H1 (cell line): ENCODE measurements around the gene ZNF598. TPM values are rescaled to one million over a fixed set of nuclear protein-coding genes. Genes with fewer than 3 reads are reported as not detected.

Experiments used
- TBP ChIP-seq: IDR thresholded peaks from 2 replicates; pipeline ENCODE4 v1.6.1; 2011; ENCODE audit warnings: low read depth, low read length, improper control_type of control experiment
- YY1 ChIP-seq: IDR thresholded peaks from 2 replicates; pipeline ENCODE4 v1.6.1; 2011; ENCODE audit warnings: low read depth, mild to moderate bottlenecking, low read length
- polyA plus RNA-seq, 7 experiments: library from polyadenylated mRNA; depleted of rRNA in 3 of 7; stranded (reverse) in 5 of 7; unstranded in 2 of 7; fragments of >200 nt in 5 of 7; fragments of 200-250 nt in 2 of 7; gene quantifications; 1 replicate in 5 of 7; 2 replicates in 1 of 7; 4 replicates in 1 of 7; pipeline versions ENCODE4 v1.2.1 to v1.2.3, GENCODE V29; 2011 to 2013; ENCODE audit warnings: missing spikeins in 2 of 7, mixed read lengths in 2 of 7
- total RNA-seq: library from RNA; stranded (reverse); fragmentation: NEBNext Ultra II Directional; extraction: Animal tissue kit (Norgen Biotek cat#: 25700); gene quantifications from 2 replicates; pipeline ENCODE4 v1.2.1, GENCODE V29; 2021
- TF ChIP-seq, protein P1 (sequence below): IDR thresholded peaks from 2 replicates; pipeline ENCODE4 v1.6.1; 2011; ENCODE audit warnings: low read length, improper control_type of control experiment
- TF ChIP-seq, protein P2 (sequence below): IDR thresholded peaks from 2 replicates; pipeline ENCODE4 v1.6.1; 2012; ENCODE audit warnings: low read length, inconsistent platforms

ZNF598 gene
- total and polyA plus RNA-seq, 2 of the 8 experiments (the other 6 are each of a cell fraction or from before 2014, with no cell fraction given): 29.3 to 47.6 TPM

DNA sequence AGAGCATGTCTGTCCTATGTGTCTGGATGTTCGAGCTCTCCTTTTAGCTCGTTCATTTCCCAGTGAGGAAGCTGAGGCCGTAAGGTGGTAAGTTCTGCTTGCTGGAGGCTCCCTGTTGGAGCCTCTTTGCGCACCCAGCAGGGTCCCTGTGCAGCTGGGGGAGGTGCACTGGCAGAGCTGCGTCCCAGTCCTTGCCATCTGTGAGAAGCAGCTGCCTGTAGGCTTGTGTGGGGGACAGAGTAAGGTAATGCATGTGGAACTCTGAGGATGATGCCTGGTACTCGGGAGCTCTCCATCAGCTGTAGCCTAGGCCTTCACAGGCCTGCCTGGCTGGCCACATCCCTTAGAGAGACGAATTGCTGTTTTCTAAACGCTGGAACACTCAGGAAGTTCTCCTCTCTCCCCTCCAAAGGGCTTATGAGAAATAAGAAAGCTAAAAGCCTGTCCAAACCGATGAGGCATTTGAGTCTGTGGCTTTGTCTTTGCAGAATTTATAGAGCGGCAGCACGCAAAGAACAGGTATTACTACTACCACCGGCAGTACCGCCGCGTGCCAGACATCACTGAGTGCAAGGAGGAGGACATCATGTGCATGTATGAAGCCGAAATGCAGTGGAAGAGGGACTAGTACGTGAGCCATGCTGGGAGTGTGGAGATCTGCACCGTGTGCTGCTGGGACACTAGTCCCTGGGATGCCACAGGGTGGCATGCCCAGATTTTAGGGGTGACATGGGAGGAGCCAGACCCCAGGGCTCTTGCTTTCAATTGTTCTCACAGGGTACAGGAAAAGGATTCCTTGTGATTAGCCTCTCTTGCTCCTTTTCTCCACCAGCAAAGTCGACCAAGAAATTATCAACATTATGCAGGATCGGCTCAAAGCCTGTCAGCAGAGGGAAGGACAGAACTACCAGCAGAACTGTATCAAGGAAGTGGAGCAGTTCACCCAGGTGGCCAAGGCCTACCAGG lies 48.7 kb downstream of the ZNF598 start (continued):
- TF ChIP-seq, protein P1, sequence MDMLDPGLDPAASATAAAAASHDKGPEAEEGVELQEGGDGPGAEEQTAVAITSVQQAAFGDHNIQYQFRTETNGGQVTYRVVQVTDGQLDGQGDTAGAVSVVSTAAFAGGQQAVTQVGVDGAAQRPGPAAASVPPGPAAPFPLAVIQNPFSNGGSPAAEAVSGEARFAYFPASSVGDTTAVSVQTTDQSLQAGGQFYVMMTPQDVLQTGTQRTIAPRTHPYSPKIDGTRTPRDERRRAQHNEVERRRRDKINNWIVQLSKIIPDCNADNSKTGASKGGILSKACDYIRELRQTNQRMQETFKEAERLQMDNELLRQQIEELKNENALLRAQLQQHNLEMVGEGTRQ: peak; percentile 7; the same call in 1 of the 2 replicates
- TF ChIP-seq, protein P2, sequence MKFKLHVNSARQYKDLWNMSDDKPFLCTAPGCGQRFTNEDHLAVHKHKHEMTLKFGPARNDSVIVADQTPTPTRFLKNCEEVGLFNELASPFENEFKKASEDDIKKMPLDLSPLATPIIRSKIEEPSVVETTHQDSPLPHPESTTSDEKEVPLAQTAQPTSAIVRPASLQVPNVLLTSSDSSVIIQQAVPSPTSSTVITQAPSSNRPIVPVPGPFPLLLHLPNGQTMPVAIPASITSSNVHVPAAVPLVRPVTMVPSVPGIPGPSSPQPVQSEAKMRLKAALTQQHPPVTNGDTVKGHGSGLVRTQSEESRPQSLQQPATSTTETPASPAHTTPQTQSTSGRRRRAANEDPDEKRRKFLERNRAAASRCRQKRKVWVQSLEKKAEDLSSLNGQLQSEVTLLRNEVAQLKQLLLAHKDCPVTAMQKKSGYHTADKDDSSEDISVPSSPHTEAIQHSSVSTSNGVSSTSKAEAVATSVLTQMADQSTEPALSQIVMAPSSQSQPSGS: peak; percentile 85; the same call in 1 of the 2 replicates
- TF ChIP-seq TBP: no peak
- TF ChIP-seq YY1: no peak
